K562 (cell line): Measurements from ENCODE around the gene RIPOR1. TPM values are rescaled to one million over a fixed set of nuclear protein-coding genes. Genes with fewer than 3 reads are reported as not detected.
A peak's percentile ranks its signal among the peaks of the same experiment; 100 is the strongest.

Experiments
- ATAC-seq: fragments of 200-7000 bp; cut with Tn5 transposase; 3 replicates; pipeline ENCODE4 v1.9.1; 2020; ENCODE audit warnings: moderate library complexity
- BruUV-seq: library from RNA; stranded (reverse); fragments of 400-500 nt; replicated peaks from 2 replicates; lab custom pipeline; 2021; lab: Mats Ljungman, UMichigan
- CTCF ChIA-PET: fragments of 300-600 bp; formaldehyde crosslinking; extraction: SDS; loops from one replicate; lab custom pipeline; 2021; ENCODE audit warnings: low intra/inter-chr PET ratio; lab: Yijun Ruan, JAX
- POLR2A ChIA-PET: fragments of 300-600, 350-650 bp; sonication (Branson Sonifier 250); formaldehyde crosslinking; extraction: SDS; loops from one replicate; lab custom pipeline; 2021; ENCODE audit warnings: antibody characterized with exemption, inconsistent platforms; lab: Yijun Ruan, JAX
- DNase-seq, 4 experiments: peaks; one replicate each; pipeline versions ENCODE4 v3.0.0 to v3.0.0-alpha.2; 2011 to 2018; ENCODE audit warnings: low spot score in 3 of 4, mixed read lengths in 3 of 4; ENCODE audit errors: extremely low read depth in 1 of 4
- FAIRE-seq: peaks from 2 replicates; lab custom pipeline; 2011; peaks lifted over from hg19 to GRCh38; lab: Jason Lieb, UNC
- H2AFZ ChIP-seq: 2 replicates; pipeline ENCODE4 v1.6.0; 2011; ENCODE audit warnings: low read depth, low read length, control low read depth, inconsistent platforms
- H3K27ac ChIP-seq: fragments of 200-600 bp; 3 replicates; pipeline ENCODE4 v1.8.0; 2011; ENCODE audit warnings: low read depth, mild to moderate bottlenecking, control low read depth, inconsistent platforms, low read length, moderate library complexity, mixed read lengths; ENCODE audit errors: extremely low read depth
- H3K27me3 ChIP-seq, 2 experiments: fragments of 300-600 bp in 1 of 2; 2 replicates in 1 of 2; 3 replicates in 1 of 2; pipeline versions ENCODE4 v1.6.0 to v1.8.0; 2011; ENCODE audit warnings: inconsistent platforms in 2 of 2, low read length in 2 of 2, mild to moderate bottlenecking in 1 of 2, mixed read lengths in 1 of 2, moderate library complexity in 1 of 2; ENCODE audit not compliant: control insufficient read depth in 2 of 2, insufficient read depth in 2 of 2
- H3K36me3 ChIP-seq: fragments of 300-600 bp; 3 replicates; pipeline ENCODE4 v1.8.0; 2011; ENCODE audit warnings: mild to moderate bottlenecking, low read length, inconsistent platforms; ENCODE audit not compliant: control insufficient read depth, insufficient read depth
- H3K4me1 ChIP-seq, 2 experiments: fragments of 200-600 bp in 1 of 2; replicated peaks in 1 of 2; 2 replicates in 1 of 2; 3 replicates in 1 of 2; pipeline versions ENCODE4 v1.5.1 to v1.8.0; 2011; ENCODE audit warnings: inconsistent platforms in 2 of 2, low read length in 2 of 2, mild to moderate bottlenecking in 1 of 2, mixed read lengths in 1 of 2, moderate library complexity in 1 of 2; ENCODE audit not compliant: control insufficient read depth in 2 of 2, insufficient read depth in 2 of 2
- H3K4me2 ChIP-seq: 2 replicates; pipeline ENCODE4 v1.6.1; 2011; ENCODE audit warnings: low read length, control low read depth, inconsistent platforms, mixed read lengths; ENCODE audit not compliant: insufficient read depth
- H3K4me3 ChIP-seq: fragments of 200-600 bp; sonication (generic), shearing (Covaris generic); 2 replicates; pipeline ENCODE4 v1.5.1; 2016; ENCODE audit warnings: control low read depth, inconsistent platforms
- H3K79me2 ChIP-seq: fragments of 200-600 bp; 3 replicates; pipeline ENCODE4 v1.8.0; 2011; ENCODE audit warnings: low read length, inconsistent platforms; ENCODE audit not compliant: control insufficient read depth, insufficient read depth
- H3K9ac ChIP-seq, 2 experiments: 2 replicates each; pipeline versions ENCODE4 v1.6.0 to v1.6.1; 2011; ENCODE audit warnings: low read depth in 2 of 2, low read length in 2 of 2, control low read depth in 1 of 2, inconsistent platforms in 1 of 2, mild to moderate bottlenecking in 1 of 2, mixed read lengths in 1 of 2; ENCODE audit not compliant: insufficient read depth in 1 of 2
- H3K9me1 ChIP-seq: one replicate; pipeline ENCODE4 v1.6.0; 2011; ENCODE audit warnings: inconsistent platforms, mild to moderate bottlenecking, low read length, moderate library complexity; ENCODE audit not compliant: control insufficient read depth, insufficient read depth
- H3K9me3 ChIP-seq: replicated peaks from 2 replicates; pipeline ENCODE4 v1.5.1; 2011; ENCODE audit warnings: low read depth, low read length, inconsistent platforms; ENCODE audit not compliant: control insufficient read depth, insufficient read depth
- H4K20me1 ChIP-seq: replicated peaks from 2 replicates; pipeline ENCODE4 v1.6.1; 2011; ENCODE audit warnings: low read length, inconsistent platforms, mixed read lengths; ENCODE audit not compliant: control insufficient read depth, insufficient read depth
- ATF7 ChIP-seq: fragments of 450-650 bp; IDR thresholded peaks from 2 replicates; pipeline ENCODE4 v1.7.1; 2014; ENCODE audit warnings: mild to moderate bottlenecking, moderate library complexity
- DDX20 ChIP-seq: fragments of 450-650 bp; IDR thresholded peaks from 2 replicates; pipeline ENCODE4 v1.6.1; 2016; ENCODE audit warnings: missing genetic modification characterization, low read depth, mild to moderate bottlenecking, missing compliant biosample characterization, moderate library complexity
- HNRNPUL1 ChIP-seq: fragments of 200-400 bp; formaldehyde crosslinking; IDR thresholded peaks from 2 replicates; pipeline ENCODE4 v1.6.1; 2017; ENCODE audit warnings: low read length
- KLF1 ChIP-seq: fragments of 450-650 bp; IDR thresholded peaks from 2 replicates; pipeline ENCODE4 v1.6.1; 2016; ENCODE audit warnings: missing genetic modification characterization, missing compliant biosample characterization
- MBD2 ChIP-seq: sonication (generic); IDR thresholded peaks from 2 replicates; pipeline ENCODE4 v1.6.1; 2016; ENCODE audit warnings: low read depth, borderline replicate concordance
- MEIS2 ChIP-seq: fragments of 450-650 bp; IDR thresholded peaks from 2 replicates; pipeline ENCODE4 v1.6.1; 2014; ENCODE audit warnings: mild to moderate bottlenecking; ENCODE audit not compliant: partially characterized antibody
- POLR2H ChIP-seq: IDR thresholded peaks from 2 replicates; pipeline ENCODE4 v1.6.1; 2016; ENCODE audit warnings: missing genetic modification characterization, low read depth, mild to moderate bottlenecking, control low read depth, missing compliant biosample characterization, moderate library complexity
- SFPQ ChIP-seq: fragments of 200-400 bp; formaldehyde crosslinking; IDR thresholded peaks from 2 replicates; pipeline ENCODE4 v1.6.1; 2017; ENCODE audit warnings: mild to moderate bottlenecking, low read depth, low read length, moderate library complexity
- SIN3A ChIP-seq, 2 experiments: fragments of 150-350 bp in 1 of 2; IDR thresholded peaks; 2 replicates each; pipeline ENCODE4 v1.6.1; 2011 to 2016; ENCODE audit warnings: borderline replicate concordance in 2 of 2, low read depth in 2 of 2, low read length in 2 of 2, mild to moderate bottlenecking in 2 of 2, moderate library complexity in 2 of 2; ENCODE audit not compliant: control insufficient read depth in 1 of 2
- SMARCE1 ChIP-seq: fragments of 450-650 bp; IDR thresholded peaks from 2 replicates; pipeline ENCODE4 v1.7.1; 2016; ENCODE audit warnings: mild to moderate bottlenecking
- ZNF212 ChIP-seq: fragments of 450-650 bp; formaldehyde crosslinking; IDR thresholded peaks from 2 replicates; pipeline ENCODE4 v1.4.0; 2020; ENCODE audit warnings: mild to moderate bottlenecking
- WGBS: fragments of 100-300 bp; shearing (Covaris generic); methylation state at CpG from one replicate; pipeline ENCODE4 v1.1.6; 2016; ENCODE audit warnings: low coverage, mixed read lengths; ENCODE audit not compliant: insufficient coverage; ENCODE audit errors: missing lambda C conversion rate; 5-methylcytosine and 5-hydroxymethylcytosine counted together
- in situ Hi-C: fragments of 300-500 bp; cut with MboI; formaldehyde crosslinking; loops from 4 replicates; pipeline ENCODE4 v1.15.0; 2018; ENCODE audit warnings: inconsistent platforms, mixed read lengths
- intact Hi-C: fragments of 100-400 bp; cut with micrococcal nuclease; formaldehyde crosslinking; loops from 2 replicates; pipeline ENCODE4 v1.14.2; 2022
- polyA plus RNA-seq, 8 experiments: library from polyadenylated mRNA; depleted of rRNA in 4 of 8; stranded (reverse) in 5 of 8; unstranded in 3 of 8; fragments of >200 nt; fragmentation: Nextera tagmentation in 2 of 8; fragmentation: Illumina TruSeq in 1 of 8; extraction: Ambion mirVana in 2 of 8; extraction: Trizol in 1 of 8; gene quantifications; 2 replicates each; pipeline versions ENCODE4 v1.2.1 to v1.2.3, GENCODE V29; 2011 to 2014; ENCODE audit warnings: inconsistent platforms in 1 of 8, missing spikeins in 1 of 8
- total RNA-seq, 7 experiments: library from RNA; depleted of rRNA in 6 of 7; stranded (reverse); fragments of >200 nt in 6 of 7; fragmentation: Illumina TruSeq in 2 of 7; extraction: Trizol in 2 of 7; gene quantifications; 2 replicates each; pipeline versions ENCODE4 v1.2.1 to v1.2.3, GENCODE V29; 2011 to 2021; ENCODE audit warnings: low replicate concordance in 1 of 7

Gene RIPOR1
- total and polyA plus RNA-seq, 9 of the 15 experiments (the other 6 are each of a cell fraction or from before 2014, with no cell fraction given) = 0.36 to 31.1 (median 3.0) TPM

DNA sequence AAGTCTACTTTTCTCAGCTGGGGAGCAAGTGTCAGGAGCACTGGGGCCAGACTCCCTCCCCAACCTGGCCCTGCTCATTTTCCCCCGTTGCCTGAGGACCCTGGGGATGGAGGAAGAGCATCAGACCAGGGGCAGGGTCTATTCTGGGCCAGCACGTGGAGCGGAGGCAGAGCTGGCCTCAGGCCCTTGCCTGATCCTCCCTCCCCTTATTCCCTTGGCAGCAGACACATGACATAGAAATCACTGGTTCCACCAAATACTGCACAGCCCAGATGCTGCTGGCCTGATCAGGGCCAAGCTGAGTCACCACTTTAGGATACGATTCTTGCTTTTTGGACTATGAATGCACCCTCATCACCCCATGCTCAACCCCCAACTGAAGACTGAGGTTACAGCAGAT, 29.5 kb upstream of the RIPOR1 start:
- H3K36me3 ChIP-seq = no peaks in the 10 kb centered on the region
- no peaks in the 10 kb centered on the region for H3K27me3 ChIP-seq
- intact Hi-C loops = no loop called here
- TF ChIP-seq ZNF212 (CRISPR knock-in tag) = no peak
- no peak for TF ChIP-seq MBD2
- ATAC-seq (no peak), DNase-seq (peak in 1 of 4 experiments; percentile 4), FAIRE-seq (no peak)
- CTCF ChIA-PET = no interaction called here
- H3K79me2 ChIP-seq = no peaks in the 10 kb centered on the region
- no peaks in the 10 kb centered on the region; the same call in 1 of the 2 replicates for H3K9me3 ChIP-seq
- H3K4me3 ChIP-seq = no peak overlapping the region
- no peak overlapping the region for H2AFZ ChIP-seq
- POLR2A ChIA-PET = no interaction called here
- no peak overlapping the region for H3K4me2 ChIP-seq
- peaks cover 3 to 7% of the 10 kb centered on the region in 2 experiments; a peak in 3 of 5 replicates for H3K4me1 ChIP-seq
- H3K9ac ChIP-seq = no peak overlapping the region
- no peak overlapping the region for H3K27ac ChIP-seq
- H3K9me1 ChIP-seq = no peaks in the 10 kb centered on the region
- in situ Hi-C loops = no loop called here
- no TSS peak for BruUV-seq
- 44% methylated on average over 4 of the region's 4 CpGs for WGBS
- no peaks in the 10 kb centered on the region for H4K20me1 ChIP-seq

DNA sequence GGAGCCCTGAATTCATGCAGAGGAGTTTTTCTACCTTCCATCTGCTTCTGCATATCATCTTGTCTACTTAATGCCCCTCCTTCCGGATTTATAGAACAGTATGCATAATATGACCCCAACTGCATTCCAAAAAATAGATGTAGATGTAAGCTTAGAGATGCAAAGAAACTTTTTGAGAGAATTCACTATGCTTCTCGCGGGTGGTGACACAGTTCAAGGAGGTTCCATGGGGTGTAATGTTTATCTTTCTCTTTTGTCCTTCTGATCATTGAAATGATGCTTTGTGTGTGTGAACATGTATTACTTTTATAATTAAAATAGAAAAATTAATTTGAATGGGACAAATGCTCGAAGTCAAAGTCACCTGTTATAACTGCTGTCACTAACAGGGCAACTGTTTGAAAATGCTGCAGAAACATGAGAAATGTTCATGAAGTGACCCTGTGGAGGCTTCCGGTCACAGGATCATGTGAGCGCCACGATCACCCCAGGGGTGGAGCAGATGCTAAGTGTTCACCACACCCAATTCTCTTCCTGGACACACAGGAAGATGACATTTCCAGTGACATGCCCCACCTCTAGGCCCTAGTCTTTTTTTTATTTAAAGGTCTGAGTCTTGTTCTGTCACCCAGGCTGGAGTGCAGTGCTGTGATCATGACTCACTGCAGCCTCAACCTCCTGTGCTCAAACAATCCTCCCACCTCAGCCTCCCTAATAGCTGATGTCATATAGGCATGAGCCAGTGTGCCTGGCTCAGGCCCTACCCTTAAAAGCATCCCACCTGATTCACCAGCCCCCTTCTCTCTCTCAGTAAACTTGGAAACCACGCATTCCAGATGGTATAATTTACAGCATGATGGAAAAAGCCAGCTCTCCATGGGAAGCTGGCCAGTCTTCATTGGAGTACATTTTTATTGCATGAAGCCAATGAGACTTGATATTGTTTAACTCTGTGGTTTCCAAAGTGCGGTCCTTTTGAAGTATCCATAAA, 24.3 kb upstream of the RIPOR1 start:
- Histone ChIP-seq H3K9ac (peak overlapping the region in 1 of 2 experiments; percentile 24; a peak in 2 of 4 replicates), H3K4me2 (no peak overlapping the region), H3K4me1 (peaks cover 22 to 26% of the 10 kb centered on the region in 2 experiments; a peak in 3 of 5 replicates), H3K79me2 (no peaks in the 10 kb centered on the region), H2AFZ (peak overlapping the region; percentile 79), H3K9me3 (no peaks in the 10 kb centered on the region), H3K9me1 (no peaks in the 10 kb centered on the region), H3K4me3 (no peak overlapping the region), H4K20me1 (no peaks in the 10 kb centered on the region), H3K27ac (peak overlapping the region; percentile 74), H3K27me3 (no peaks in the 10 kb centered on the region), H3K36me3 (no peaks in the 10 kb centered on the region)
- POLR2A ChIA-PET = interaction anchor here (0.7 kb wide), 1 partner anchor 806 kb away, joined by 3 read pairs; no protein-coding TSS in a partner anchor
- DNase-seq = peak; percentile 90 to 95 (median 91)
- no TSS peak for BruUV-seq
- peak; percentile 98 for ATAC-seq
- intact Hi-C loops = no loop called here
- in situ Hi-C loops = no loop called here
- FAIRE-seq = peak; percentile 90
- 29% methylated on average over 9 of the region's 9 CpGs for WGBS
- CTCF ChIA-PET = interaction anchor here (0.9 to 1.0 kb wide), 2 partner anchors 10 to 11 kb away, joined by 3 to 5 read pairs; no protein-coding TSS in a partner anchor
- peak in 1 of 2 experiments; percentile 29; a peak in 1 of 4 replicates for TF ChIP-seq SIN3A (IDR thresholded peaks at IDR 0.05; ENCODE audit: borderline replicate concordance in 2 of 2, control insufficient read depth in 1 of 2, low read depth in 2 of 2, low read length in 2 of 2)
- peak; percentile 67 for TF ChIP-seq KLF1 (tag)
- TF ChIP-seq POLR2H (tag) = peak; percentile 85
- peak; percentile 81 for TF ChIP-seq MEIS2
- peak; percentile 59 for TF ChIP-seq SMARCE1
- no peak for TF ChIP-seq DDX20 (tag)
- TF ChIP-seq HNRNPUL1 = no peak
- no peak for TF ChIP-seq SFPQ
- peak; percentile 89 for TF ChIP-seq ATF7
